Muscle of arm (tissue), 12 donors: ENCODE data around the gene PRR35. TPM values are rescaled to one million over a fixed set of nuclear protein-coding genes. Genes with fewer than 3 reads are reported as not detected.
"Not testable (repeated sequence)": the region's sequence is repeated elsewhere in the genome, so short reads cannot be mapped to it uniquely, and the experiment has no call there.

Source experiments
- DNase-seq: peaks from one replicate; pipeline ENCODE4 v3.0.0-alpha.2; 2013
- polyA plus RNA-seq, 12 donors: library from polyadenylated mRNA; unstranded; fragments of 120-200 nt; gene quantifications; one replicate each; pipeline ENCODE4 v1.2.1, GENCODE V29; 2013; ENCODE audit not compliant: insufficient read length in 12 of 12

PRR35 gene
- polyA plus RNA-seq, 12 donors, result 0.08 to 0.24 (median 0.13) TPM; not detected in 6

DNA sequence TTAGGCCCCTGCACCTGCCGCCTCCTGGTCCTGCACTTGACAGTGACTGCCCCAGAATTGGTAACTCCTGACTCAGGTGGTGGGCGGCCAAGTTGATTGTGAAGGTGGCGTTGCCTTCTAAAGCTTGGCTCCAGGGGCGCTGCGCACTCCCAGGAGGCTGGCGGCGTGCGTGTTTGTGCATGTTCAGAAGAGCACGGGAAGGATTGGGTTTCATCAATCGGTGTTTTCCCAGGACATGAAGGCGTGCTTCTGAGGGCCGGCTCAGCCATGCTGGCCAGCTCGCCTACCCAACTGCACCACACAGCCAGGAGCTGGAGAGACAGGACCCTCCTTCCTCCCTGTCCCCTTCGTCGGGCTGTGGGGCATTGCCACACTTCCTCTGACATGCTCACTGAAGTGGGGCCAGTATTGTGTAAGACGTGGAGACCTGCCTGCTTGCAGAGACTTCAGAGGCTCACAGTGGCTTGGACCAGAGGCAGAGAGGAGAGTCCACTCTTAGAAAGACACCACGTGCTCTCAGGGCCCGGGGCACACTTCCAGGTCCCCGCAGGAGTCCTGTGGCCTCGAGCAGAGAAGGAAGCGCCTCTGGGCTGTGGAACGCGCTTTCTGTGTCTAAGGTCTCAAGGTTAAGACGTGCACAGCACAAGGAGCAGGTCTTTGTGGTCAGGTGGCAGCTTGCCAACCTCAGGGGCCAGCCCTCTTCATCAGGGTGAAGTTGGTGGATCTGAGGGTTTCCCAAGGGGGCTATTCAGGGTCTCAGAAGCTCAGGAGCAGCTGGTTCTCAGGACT, 32.5 kb downstream of the PRR35 start:
- DNase-seq, result no peak

DNA sequence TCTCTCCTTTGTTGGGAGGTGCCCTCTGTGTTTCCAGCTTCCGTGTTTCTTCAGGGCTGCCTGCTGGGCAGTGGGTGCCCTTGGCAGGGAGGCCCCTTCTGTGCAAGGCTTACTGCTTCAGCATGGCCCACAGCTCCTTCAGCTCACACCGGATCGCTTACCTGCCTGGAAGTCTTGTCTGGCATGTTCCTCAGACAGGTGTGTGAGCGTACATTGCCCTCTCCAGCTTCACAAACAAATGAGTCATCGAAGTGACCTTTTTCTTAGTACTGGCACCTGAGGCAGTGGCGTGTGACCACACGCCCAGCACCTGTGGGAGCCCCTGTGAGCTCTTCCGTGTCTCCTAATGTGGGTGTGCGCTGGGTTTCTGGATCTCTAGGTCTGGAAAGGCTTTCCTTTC, 33.2 kb downstream of the PRR35 start:
- DNase-seq, result no peak

DNA sequence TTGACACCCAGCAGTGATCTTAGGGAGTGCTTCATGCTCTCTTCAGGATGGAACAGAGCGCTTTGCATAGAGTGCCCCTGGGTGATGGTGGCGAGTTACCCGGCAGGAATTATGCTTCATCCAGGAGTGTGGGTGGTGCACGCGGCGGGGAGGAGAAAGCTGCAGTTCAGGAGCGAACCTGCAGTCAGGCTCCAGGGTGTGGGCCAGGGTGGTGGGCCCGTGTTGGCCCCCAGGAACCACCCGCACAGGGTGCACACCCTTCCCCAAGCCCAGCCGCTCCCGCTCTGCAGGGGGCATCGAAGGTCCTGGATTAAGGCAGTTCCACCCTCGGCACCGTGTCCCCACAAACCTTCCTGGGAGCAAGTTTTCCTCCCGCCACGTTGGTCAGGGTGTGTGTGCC, 33.6 kb downstream of the PRR35 start:
- no peak for DNase-seq

DNA sequence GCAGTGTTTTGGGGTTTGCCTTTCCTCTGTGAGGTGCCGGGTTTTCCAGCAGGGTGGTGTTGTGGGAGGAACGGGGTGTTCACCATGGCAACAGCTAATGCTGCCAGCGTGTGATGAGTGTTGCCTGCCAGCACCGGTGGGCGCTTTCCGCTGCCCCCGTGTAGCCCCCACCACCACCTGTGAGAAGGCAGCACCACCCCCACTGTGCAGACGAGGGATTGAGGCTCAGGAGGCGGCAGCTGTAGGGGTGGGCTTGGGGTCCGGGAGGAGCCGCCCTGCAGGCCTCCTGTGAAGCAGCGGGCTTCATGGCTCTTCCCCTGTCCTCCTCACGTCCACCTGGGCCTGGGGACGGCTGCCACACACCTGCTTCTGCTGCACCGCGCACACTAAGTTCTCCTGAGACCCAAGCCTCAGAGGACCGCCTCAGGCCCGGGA, 34.9 kb downstream of the PRR35 start:
- DNase-seq, result no peak

DNA sequence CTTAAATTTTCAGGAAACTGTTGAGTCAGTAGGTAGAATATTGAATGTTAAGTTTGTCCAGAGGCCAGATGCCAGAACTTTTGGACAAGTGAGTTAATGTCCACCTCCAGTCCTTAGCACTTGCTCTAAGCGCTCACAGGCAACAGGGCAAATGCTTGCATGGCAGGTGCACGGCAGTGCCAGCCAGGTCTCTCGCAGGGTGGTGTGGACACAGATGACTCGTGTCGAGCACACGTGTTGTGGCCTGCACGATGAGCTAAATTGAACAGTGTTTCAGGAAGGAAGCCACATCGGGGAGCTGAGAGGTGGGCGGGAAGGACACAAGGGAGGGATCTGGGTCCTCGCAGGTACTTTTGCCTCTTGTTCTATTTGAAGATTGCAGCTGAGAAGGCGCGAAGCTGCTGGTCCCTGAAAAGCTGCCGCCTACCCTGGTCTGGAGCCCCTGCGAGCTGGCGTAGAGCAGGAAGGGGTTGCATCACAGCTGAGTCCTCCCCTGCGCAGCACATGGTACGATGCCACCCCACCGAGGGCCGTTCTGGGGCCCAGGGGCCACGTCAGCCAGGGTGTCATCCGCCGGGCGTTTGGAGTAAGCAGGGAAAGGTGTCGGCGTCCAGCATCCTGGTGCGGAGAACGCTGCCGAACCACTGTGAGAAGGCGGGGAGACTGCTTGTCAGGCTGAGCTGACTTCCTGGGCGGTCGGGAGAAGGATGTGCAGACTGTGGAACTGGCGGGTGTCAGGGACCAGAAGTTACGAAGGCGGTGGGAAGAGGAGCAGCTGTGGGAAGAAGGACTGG, 35.9 kb downstream of the PRR35 start:
- DNase-seq, result no peak

DNA sequence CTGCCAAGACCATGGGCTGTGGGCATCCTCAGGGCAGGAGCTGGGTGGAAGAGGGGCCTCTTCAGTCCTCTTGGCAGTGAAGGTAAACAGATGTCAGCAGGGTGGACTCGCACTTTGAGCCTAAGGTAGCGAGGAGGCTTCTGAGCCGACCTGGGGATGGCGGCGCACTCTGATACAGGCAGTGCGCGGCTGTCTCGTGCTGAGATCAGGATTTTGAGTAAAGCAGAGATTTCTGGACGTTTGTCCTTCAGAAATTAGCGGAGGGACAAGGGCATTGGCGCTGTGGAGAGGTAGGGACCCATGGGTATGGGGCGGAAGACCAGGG, 36.5 kb downstream of the PRR35 start:
- DNase-seq, result no peak

DNA sequence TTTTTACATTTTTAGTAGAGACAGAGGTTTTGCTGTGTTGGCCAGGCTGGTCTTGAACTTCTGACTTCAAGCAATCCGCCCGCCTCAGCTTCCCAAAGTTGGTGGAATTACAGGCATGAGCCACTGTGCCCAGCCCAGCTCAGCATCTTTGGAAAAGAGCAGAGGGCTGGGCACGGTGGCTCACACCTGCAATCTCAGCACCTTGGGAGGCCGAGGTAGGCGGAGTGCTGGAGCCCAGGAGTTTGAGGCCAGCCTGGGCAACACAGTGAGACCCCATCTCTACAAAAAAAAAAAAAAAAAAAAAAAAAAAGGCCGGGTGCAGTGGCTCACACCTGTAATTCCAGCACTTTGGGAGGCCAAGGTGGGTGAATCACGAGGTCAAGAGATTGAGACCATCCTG, 37.5 kb downstream of the PRR35 start:
- DNase-seq, result not testable (repeated sequence)

DNA sequence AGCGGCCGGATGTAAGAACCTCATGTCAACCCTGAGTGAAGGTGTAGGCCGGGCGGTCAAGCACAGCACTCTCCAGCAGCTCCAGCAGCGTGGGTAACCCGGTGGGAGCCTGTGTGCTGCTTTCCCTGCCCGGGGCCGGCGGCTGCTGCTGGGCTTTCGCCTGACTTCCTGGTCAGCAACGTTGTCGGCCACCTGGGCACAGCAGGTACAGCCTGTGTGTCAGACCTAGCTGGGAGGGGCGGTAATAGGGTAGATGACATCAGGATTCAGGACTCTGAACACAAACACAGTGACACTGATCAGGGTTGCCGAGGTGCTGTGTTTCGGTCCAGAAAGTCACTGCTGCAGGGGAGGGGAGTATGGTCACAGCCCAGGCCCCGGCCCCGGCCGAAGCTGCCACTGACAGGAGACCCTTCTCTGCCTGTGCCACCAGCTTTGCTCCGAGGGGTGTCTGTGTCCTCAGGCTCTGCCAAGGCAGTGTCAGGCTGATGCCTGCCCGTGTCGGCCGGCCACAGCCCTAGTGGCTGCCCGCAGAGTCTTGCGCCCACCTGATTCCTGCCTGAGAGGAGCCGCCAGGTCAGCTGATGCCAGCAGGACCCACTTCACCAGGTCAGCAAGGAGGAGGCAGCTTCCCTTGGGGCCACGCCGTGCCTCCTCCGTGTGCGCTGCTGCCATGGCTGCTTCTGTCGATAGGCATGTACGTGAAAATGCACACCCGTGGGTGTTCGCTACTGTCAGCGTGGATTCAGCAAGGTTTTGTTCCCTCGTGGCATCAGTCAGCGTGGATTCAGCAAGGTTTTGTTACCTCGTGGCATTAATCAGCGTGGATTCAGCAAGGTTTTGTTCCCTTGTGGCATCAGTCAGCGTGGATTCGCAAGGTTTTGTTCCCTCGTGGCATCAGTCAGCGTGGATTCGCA, 38.9 kb downstream of the PRR35 start:
- no peak for DNase-seq

DNA sequence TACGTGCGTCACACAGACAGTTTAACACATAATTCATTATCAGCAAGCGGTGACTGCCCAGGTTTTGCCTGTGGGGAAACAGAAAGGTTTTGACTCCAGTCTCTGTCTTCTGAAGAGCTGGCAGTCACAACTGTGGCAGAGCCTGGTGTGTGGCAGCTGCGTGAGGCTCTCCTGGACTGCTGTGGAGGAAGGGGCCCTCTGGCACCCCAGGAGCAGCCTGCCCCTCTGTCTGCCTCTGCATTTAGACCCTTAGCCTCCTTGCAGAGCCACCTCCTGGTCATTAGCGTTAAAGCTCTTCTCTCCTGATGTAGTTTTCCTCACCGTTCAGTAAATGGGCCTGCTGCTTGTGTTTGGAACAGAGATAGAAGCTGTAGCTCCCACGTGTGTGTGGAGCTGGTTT, 40.6 kb downstream of the PRR35 start:
- DNase-seq, result no peak

DNA sequence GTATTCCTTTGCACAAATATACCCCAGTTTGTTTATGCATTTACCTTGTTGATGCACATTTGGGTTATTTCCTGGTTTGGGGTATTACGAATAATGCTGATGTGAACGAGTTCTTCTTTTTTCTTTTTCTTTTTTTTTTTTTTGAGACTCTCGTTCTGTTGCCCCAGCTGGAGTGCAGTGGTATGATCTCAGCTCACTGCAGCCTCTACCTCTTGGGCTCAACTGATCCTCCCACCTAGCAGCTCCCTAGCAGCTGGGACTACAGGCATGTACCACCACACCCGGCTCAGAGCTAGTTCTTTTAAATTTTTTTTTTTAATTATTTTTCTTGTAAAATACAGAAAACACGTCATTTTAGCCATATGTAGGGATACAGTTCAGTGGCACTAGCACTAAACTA, 43.7 kb downstream of the PRR35 start:
- no peak for DNase-seq

DNA sequence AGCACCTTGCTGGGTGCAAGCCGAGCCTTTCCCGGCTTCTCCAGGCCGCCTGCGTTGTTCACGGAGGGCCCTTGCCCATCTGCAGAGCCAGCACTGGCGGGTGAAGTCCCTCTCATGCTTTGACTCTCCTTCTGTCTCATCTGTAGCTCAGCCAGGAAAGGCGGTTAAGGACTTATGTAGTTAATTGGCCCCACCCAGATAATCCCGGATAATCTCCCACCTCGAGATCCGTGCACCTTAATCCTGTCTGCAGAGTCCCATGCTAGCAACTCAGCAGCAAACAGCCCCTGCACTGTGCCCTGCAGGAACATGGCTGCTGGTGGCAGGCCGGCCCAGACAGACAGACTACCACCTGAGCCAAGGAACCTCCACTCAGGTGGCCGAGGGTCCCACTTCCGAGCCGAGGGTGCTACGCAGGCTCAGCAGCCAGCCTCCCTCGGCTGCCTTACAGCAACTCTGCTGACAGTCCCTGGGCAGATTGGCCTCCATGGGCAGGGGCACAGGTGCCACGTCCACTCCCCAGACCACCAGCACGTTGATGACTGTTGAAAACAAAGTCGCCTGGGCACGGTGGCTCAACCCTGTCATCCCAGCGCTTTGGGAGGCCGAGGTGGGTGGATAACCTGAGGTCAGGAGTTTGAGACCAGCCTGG, 46.6 kb downstream of the PRR35 start:
- DNase-seq, result no peak

DNA sequence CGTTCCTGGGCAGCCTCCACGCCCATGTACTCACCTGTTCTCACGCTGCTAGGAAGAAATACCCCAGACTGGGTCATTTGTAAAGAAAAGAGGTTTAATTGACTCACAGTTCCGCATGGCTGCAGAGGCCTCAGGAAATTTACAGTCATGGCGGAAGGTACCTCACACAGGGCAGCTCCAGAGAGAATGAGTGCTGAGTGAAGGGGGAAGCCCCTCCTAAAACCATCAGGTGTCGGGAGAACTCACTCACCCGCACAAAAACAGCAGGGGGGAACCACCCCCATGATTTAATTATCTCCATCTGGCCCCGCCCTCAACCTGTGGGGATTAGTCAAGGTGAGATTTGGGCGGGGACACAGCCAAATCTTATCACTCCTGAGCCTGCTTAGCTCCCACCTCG, 47.8 kb downstream of the PRR35 start:
- no peak for DNase-seq

DNA sequence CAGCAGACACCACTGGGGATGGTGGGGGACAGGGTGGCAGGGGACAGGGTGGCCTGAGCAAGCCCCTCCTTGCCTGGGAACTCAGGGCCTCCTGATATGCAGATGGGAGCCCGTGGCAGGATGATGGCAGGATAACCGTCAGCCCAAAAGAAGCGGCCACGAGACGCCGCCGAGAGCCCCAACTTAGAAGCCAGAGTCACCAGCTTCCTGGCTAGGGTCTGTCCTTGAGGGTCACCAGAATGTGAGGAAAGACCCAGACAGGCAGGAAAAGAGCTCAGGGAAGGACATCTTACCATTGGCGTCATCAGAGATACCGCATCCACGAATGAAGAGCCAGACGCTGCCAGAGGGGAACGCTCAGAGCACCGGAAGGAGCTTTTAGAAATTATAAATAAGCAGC, 49.1 kb downstream of the PRR35 start:
- no peak for DNase-seq

DNA sequence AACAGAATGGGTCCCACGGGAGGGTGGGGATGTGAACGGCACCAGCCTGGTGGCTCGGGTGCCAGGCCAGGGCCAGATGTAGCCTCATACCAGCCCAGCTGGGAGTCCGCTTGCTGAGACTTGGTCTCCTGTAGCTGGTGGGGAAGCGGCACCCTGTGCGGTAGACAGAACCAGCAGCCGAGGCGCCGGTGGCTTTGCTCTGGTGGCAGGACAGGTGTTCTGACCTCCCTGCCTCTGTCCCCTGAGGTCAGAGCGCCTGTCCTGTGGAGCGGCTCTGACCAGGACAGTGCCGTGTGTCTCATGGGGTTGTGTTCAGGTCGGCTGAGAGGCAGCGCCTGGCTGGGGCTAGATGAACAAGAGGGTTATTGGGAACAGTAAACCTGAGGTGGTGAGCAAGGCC, 49.8 kb downstream of the PRR35 start:
- no peak for DNase-seq

DNA sequence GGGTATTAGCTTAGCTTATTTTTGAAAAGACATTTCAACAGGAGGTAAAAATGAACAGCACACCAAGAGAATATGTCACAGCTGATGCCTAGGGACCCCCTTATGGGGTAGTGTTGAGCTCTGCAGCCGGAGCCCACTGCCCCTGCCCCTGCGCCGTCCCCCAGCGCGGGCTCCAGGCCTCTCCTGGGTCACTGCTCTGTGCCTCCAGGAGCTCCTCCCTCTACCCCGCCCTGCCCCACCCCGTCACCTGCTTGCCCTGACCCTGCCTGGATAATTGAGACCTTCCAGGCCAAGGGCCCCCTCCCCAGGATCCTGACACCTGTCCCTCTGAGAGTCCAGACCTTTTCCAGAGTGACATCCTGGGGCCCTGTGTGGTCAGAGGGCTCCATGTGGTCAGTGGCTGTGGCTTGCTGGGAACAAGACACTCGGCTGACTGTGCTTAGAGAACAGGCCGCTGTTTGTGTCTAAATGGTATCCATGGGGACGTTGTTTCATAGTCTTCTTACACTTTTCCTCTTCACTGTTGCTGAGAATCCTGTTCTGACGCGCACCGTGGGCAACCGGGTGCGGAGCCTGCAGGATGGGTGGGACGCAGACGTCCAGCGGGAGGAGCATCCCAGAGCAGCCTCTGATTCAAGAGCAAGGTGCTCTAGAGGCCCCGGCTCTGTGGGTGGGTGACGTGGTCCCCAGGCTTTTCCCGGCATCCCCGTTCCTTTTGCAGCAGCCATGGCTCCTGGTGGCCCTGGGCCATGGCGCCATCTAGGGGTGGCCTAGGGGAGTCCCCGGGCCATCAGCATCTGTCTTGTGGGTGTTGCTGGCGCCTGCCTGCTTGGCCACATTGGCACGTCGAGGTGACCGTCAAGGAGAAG, 50.6 kb downstream of the PRR35 start:
- no peak for DNase-seq

DNA sequence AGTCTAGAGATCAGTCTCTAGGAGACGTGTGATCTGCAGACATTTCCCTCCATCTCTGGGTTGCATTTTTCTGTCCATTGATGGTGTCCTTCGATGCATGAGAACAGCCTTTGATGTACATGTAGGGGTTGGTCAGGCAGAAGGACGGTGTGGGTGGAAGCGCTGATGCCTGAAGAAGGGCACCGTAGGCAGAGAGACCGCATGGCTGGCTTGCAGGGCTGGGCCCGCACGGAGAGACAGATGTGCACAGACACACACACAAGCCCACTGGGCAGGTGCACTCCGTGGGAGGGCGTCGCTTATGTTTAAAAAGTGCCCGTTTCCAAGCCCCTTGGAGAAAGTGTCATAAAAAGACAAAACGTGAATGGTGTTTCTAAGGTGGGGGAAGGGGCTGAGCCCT, 54.9 kb downstream of the PRR35 start:
- no peak for DNase-seq
